Epithelial cell of esophagus (primary cell): ENCODE results near the gene OR5B17.
A peak's percentile ranks its signal among the peaks of the same experiment; 100 is the strongest.

Source experiments
- DNase-seq: peaks from one replicate; pipeline ENCODE4 v3.0.0; 2010; ENCODE audit warnings: low read depth
- H3K4me3 ChIP-seq: 2 replicates; pipeline ENCODE4 v1.5.1; 2011; ENCODE audit warnings: mild to moderate bottlenecking, low read length, control low read depth
- CTCF ChIP-seq: IDR thresholded peaks from 2 replicates; pipeline ENCODE4 v1.5.1; 2011; ENCODE audit warnings: low read depth, mild to moderate bottlenecking, low read length, control low read depth, inconsistent platforms; ENCODE audit not compliant: insufficient read depth; ENCODE audit errors: missing control alignments

Gene OR5B17

GRCh38 chr11:58354727-58355126, 4.1 kb downstream of the OR5B17 start:
- DNase-seq, result no peak
- no peak overlapping the region for H3K4me3 ChIP-seq
- no peak for TF ChIP-seq CTCF

- TF ChIP-seq CTCF, result no peak
- no peak for DNase-seq
- no peak overlapping the region for H3K4me3 ChIP-seq
Measured at GRCh38 chr11:58345204-58345603, 13.7 kb downstream of the OR5B17 start.

- DNase-seq, result peak; percentile 86
- TF ChIP-seq CTCF, result no peak
- H3K4me3 ChIP-seq, result no peak overlapping the region
Measured at GRCh38 chr11:58334708-58335107, 24.2 kb downstream of the OR5B17 start.

GRCh38 chr11:58330861-58331260, 28.0 kb downstream of the OR5B17 start:
- no peak overlapping the region for H3K4me3 ChIP-seq
- no peak for DNase-seq
- TF ChIP-seq CTCF, result no peak

- H3K4me3 ChIP-seq, result no peak overlapping the region
- TF ChIP-seq CTCF, result no peak
- peak; percentile 7 for DNase-seq
Measured at GRCh38 chr11:58318532-58318931, 40.3 kb downstream of the OR5B17 start.

- no peak for TF ChIP-seq CTCF
- DNase-seq, result peak; percentile 78
- no peak overlapping the region for H3K4me3 ChIP-seq
Measured at GRCh38 chr11:58316142-58316541, 42.7 kb downstream of the OR5B17 start.
